Effector memory CD4-positive, alpha-beta T cell (primary cell): ENCODE results near the gene PTPRM.

Experiments used
- DNase-seq, 3 donors: peaks; one replicate each; pipeline ENCODE4 v3.0.0-alpha.2; 2020
- H3K27ac ChIP-seq: 2 replicates; pipeline ENCODE4 v1.7.0; 2013; ENCODE audit warnings: mild to moderate bottlenecking, low read length, moderate library complexity; ENCODE audit not compliant: insufficient read depth, poor library complexity, severe bottlenecking
- H3K27me3 ChIP-seq: replicated peaks from 2 replicates; pipeline ENCODE4 v1.7.0; 2013; ENCODE audit warnings: mild to moderate bottlenecking, low read length; ENCODE audit not compliant: insufficient read depth, control insufficient read depth, poor library complexity, severe bottlenecking
- H3K36me3 ChIP-seq: 2 replicates; pipeline ENCODE4 v1.7.0; 2013; ENCODE audit warnings: mild to moderate bottlenecking, low read length, moderate library complexity; ENCODE audit not compliant: control insufficient read depth, insufficient read depth
- H3K4me1 ChIP-seq: 2 replicates; pipeline ENCODE4 v1.7.0; 2013; ENCODE audit warnings: low read length, mild to moderate bottlenecking; ENCODE audit not compliant: control insufficient read depth, insufficient read depth, poor library complexity, severe bottlenecking
- H3K4me3 ChIP-seq: 2 replicates; pipeline ENCODE4 v1.7.0; 2013; ENCODE audit warnings: low read length, low read depth, mild to moderate bottlenecking; ENCODE audit not compliant: insufficient read depth, poor library complexity, severe bottlenecking
- H3K9me3 ChIP-seq: 2 replicates; pipeline ENCODE4 v1.7.0; 2013; ENCODE audit warnings: mild to moderate bottlenecking, low read length, moderate library complexity; ENCODE audit not compliant: control insufficient read depth

PTPRM gene

DNA sequence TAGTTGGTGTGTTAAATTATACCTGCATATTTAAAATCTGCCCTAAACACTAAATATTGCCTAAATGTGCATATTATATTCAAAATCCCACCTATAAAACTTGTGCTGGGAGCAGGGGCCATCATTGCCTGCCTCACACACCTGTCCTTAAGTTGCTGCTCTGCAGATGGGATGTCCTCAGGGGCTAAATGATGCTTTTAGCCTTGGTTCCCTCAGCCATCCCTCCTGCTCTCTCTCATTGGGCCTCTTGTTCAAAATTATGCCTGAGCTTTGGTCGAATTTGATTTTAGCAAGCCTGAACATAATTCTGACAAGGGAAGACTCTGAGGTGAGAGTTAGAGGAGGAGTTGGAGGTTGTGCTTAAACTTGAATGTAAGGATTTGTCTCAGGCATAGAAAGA, 723.8 kb downstream of the PTPRM start:
- no peak for DNase-seq
- no peak overlapping the region for H3K4me3 ChIP-seq
- no peaks in the 10 kb centered on the region for H3K36me3 ChIP-seq
- H3K27ac ChIP-seq, result no peak overlapping the region
- no peaks in the 10 kb centered on the region for H3K4me1 ChIP-seq
- no peaks in the 10 kb centered on the region for H3K27me3 ChIP-seq
- no peaks in the 10 kb centered on the region for H3K9me3 ChIP-seq

DNA sequence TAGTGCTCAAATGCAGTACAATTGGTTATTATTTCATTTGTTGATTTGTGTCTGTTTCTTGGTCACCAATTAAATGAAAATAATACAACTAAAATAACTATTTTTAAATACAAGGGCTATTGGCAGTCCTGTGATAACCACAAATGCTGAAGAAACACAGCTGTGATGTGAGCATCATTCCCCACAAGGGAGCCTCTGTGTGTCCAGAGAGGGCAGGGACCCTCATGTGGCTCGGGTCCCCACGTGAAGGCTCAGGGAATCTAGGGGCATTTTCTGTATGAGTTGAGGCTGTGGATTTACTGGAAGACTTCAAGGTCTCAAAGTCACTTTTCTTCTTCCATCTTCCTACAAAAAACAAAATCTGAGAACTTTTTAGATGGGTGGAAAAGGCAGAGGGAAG, 726.1 kb downstream of the PTPRM start:
- Histone ChIP-seq H3K27me3 (no peaks in the 10 kb centered on the region), H3K9me3 (no peaks in the 10 kb centered on the region), H3K4me1 (no peaks in the 10 kb centered on the region), H3K36me3 (no peaks in the 10 kb centered on the region), H3K4me3 (no peak overlapping the region), H3K27ac (no peak overlapping the region)
- DNase-seq, result no peak

DNA sequence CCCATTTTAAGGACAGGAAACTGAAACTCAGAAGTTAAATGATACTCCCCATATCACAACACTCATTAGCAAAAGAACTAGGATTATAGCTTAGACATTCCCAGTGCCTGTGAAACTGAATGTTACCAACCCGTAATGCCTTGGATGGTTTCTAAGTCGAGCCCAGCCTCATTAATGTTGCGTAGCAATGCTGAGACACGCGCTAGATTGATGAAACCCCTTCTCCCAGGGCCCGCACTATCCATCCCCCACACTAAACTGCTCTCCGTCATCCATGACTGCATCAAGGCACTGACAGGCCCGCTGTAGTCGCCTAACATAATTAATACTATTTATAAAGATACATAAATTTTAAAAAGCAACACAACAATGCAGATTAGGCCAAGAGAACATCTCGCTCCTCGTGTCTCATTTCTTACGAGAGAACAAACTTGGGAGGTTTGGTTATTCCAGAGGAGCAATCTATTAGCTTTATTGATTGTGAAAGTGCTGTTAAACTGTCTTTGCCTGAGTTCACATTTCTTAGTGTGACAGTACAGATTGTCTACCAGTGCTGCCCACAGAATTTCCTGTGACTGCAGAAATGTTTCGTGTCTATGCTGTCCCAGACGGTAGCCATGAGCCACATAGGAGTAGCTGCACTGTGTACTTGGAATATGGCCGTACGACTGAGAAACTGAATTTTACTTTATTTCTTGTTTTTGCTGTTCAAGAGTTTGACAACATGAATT, 729.9 kb downstream of the PTPRM start:
- no peaks in the 10 kb centered on the region for H3K36me3 ChIP-seq
- no peak overlapping the region for H3K4me3 ChIP-seq
- no peak for DNase-seq
- no peaks in the 10 kb centered on the region for H3K27me3 ChIP-seq
- H3K4me1 ChIP-seq, result no peaks in the 10 kb centered on the region
- no peaks in the 10 kb centered on the region for H3K9me3 ChIP-seq
- H3K27ac ChIP-seq, result no peak overlapping the region

- Histone ChIP-seq H3K4me1 (no peaks in the 10 kb centered on the region), H3K36me3 (no peaks in the 10 kb centered on the region), H3K27ac (no peak overlapping the region), H3K27me3 (no peaks in the 10 kb centered on the region), H3K4me3 (no peak overlapping the region), H3K9me3 (no peaks in the 10 kb centered on the region)
- no peak for DNase-seq
Measured at GRCh38 chr18:8298186-8298585, 731.1 kb downstream of the PTPRM start.

GRCh38 chr18:8299054-8299980, 732.2 kb downstream of the PTPRM start:
- no peaks in the 10 kb centered on the region for H3K36me3 ChIP-seq
- no peak overlapping the region for H3K27ac ChIP-seq
- no peaks in the 10 kb centered on the region for H3K27me3 ChIP-seq
- H3K4me3 ChIP-seq, result no peak overlapping the region
- H3K9me3 ChIP-seq, result no peaks in the 10 kb centered on the region
- H3K4me1 ChIP-seq, result no peaks in the 10 kb centered on the region
- DNase-seq, result no peak

- Histone ChIP-seq H3K4me3 (no peak overlapping the region), H3K27me3 (no peaks in the 10 kb centered on the region), H3K27ac (no peak overlapping the region), H3K4me1 (no peaks in the 10 kb centered on the region), H3K36me3 (no peaks in the 10 kb centered on the region), H3K9me3 (no peaks in the 10 kb centered on the region)
- DNase-seq, result no peak
Measured at GRCh38 chr18:8300751-8301410, 733.8 kb downstream of the PTPRM start.

GRCh38 chr18:8301427-8302172, 734.5 kb downstream of the PTPRM start:
- Histone ChIP-seq H3K4me1 (no peaks in the 10 kb centered on the region), H3K27me3 (no peaks in the 10 kb centered on the region), H3K36me3 (no peaks in the 10 kb centered on the region), H3K9me3 (no peaks in the 10 kb centered on the region), H3K4me3 (no peak overlapping the region), H3K27ac (no peak overlapping the region)
- no peak for DNase-seq

DNA sequence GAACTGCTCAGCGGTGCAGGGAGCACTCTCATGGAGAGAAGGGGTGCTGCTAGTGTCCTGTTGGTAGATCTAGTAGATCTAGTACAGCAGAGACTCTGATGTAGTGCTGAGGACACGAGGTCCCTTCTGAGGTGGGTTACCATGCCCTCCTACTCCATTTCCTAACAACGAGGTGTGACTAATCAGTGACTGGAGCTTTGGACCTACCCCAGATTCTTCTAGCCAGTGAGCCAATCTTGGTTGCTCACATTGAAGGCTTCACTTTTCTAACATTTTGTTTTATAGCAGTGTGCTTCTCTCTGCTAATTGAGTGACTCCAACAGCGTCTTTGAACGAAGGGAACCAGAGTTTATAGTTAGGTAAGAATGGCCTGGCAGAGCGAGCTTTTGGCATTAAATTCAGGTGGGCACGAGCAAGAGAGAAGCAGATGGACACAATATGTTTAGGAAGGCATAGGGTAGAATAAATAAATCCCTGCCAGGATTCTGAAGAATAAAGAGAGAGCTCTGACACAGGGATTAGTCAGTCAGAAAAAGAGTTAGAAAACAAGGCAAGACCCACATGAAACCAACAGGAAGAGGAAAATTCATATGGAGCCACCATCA, 736.1 kb downstream of the PTPRM start:
- no peak for DNase-seq

GRCh38 chr18:8307960-8308359, 740.8 kb downstream of the PTPRM start:
- no peaks in the 10 kb centered on the region for H3K36me3 ChIP-seq
- no peaks in the 10 kb centered on the region for H3K4me1 ChIP-seq
- no peaks in the 10 kb centered on the region for H3K27me3 ChIP-seq
- no peak overlapping the region for H3K4me3 ChIP-seq
- no peak for DNase-seq
- no peaks in the 10 kb centered on the region for H3K9me3 ChIP-seq
- no peak overlapping the region for H3K27ac ChIP-seq

More for the DNA sequence above, 736.1 kb downstream of the PTPRM start:
- no peaks in the 10 kb centered on the region for H3K9me3 ChIP-seq
- no peaks in the 10 kb centered on the region for H3K4me1 ChIP-seq
- H3K27me3 ChIP-seq, result no peaks in the 10 kb centered on the region
- no peaks in the 10 kb centered on the region for H3K36me3 ChIP-seq
- no peak overlapping the region for H3K27ac ChIP-seq
- H3K4me3 ChIP-seq, result no peak overlapping the region
